SIG-M5 treated with dmso at 0.1 percent for 504 hours (cell line): ENCODE data around the gene TSKU.
"Not testable (repeated sequence)": the region's sequence is repeated elsewhere in the genome, so short reads cannot be mapped to it uniquely, and the experiment has no call there.

Experiments used
- DNase-seq: peaks from one replicate; lab custom pipeline; 2025; ENCODE audit not compliant: unreplicated experiment; lab: John Stamatoyannopoulos, UW

Gene TSKU

GRCh38 chr11:76800466-76801200 lies 17.5 kb downstream of the TSKU start:
- DNase-seq: no peak

- no peak for DNase-seq
Measured at GRCh38 chr11:76801225-76801624, 18.1 kb downstream of the TSKU start.

GRCh38 chr11:76801736-76802135 lies 18.6 kb downstream of the TSKU start:
- DNase-seq: no peak

- DNase-seq: no peak
Measured at GRCh38 chr11:76802151-76802550, 19.0 kb downstream of the TSKU start.

- no peak for DNase-seq
Measured at GRCh38 chr11:76802621-76803020, 19.5 kb downstream of the TSKU start.

- no peak for DNase-seq
Measured at GRCh38 chr11:76803023-76803422, 19.9 kb downstream of the TSKU start.

- no peak for DNase-seq
Measured at GRCh38 chr11:76803811-76804600, 20.9 kb downstream of the TSKU start.

- DNase-seq: no peak
Measured at GRCh38 chr11:76805206-76805913, 22.2 kb downstream of the TSKU start.

- DNase-seq: no peak
Measured at GRCh38 chr11:76806131-76806530, 23.0 kb downstream of the TSKU start.

GRCh38 chr11:76806608-76807205 lies 23.6 kb downstream of the TSKU start:
- no peak for DNase-seq

GRCh38 chr11:76807206-76807875 lies 24.2 kb downstream of the TSKU start:
- peak; percentile 77 for DNase-seq

GRCh38 chr11:76808171-76808570 lies 25.0 kb downstream of the TSKU start:
- no peak for DNase-seq

GRCh38 chr11:76808996-76809395 lies 25.8 kb downstream of the TSKU start:
- DNase-seq: no peak

- DNase-seq: peak; percentile 37
Measured at GRCh38 chr11:76810151-76810853, 27.1 kb downstream of the TSKU start.

- DNase-seq: no peak
Measured at GRCh38 chr11:76811259-76811658, 28.1 kb downstream of the TSKU start.

GRCh38 chr11:76814414-76814813 lies 31.3 kb downstream of the TSKU start:
- DNase-seq: no peak

- not testable (repeated sequence) for DNase-seq
Measured at GRCh38 chr11:76815678-76816077, 32.5 kb downstream of the TSKU start.

- DNase-seq: no peak
Measured at GRCh38 chr11:76820184-76820566, 37.0 kb downstream of the TSKU start.

- not testable (repeated sequence) for DNase-seq
Measured at GRCh38 chr11:76821396-76821795, 38.2 kb downstream of the TSKU start.

GRCh38 chr11:76822406-76822805 lies 39.2 kb downstream of the TSKU start:
- DNase-seq: no peak
